K562 (cell line): Measurements from ENCODE around the gene NOL4L. TPM values are rescaled to one million over a fixed set of nuclear protein-coding genes. Genes with fewer than 3 reads are reported as not detected.

Experiments used
- ATAC-seq: fragments of 200-7000 bp; cut with Tn5 transposase; 3 replicates; pipeline ENCODE4 v1.9.1; 2020; ENCODE audit warnings: moderate library complexity
- BruUV-seq: library from RNA; stranded (reverse); fragments of 400-500 nt; replicated peaks from 2 replicates; lab custom pipeline; 2021; lab: Mats Ljungman, UMichigan
- CTCF ChIA-PET: fragments of 300-600 bp; formaldehyde crosslinking; extraction: SDS; loops from one replicate; lab custom pipeline; 2021; ENCODE audit warnings: low intra/inter-chr PET ratio; lab: Yijun Ruan, JAX
- POLR2A ChIA-PET: fragments of 300-600, 350-650 bp; sonication (Branson Sonifier 250); formaldehyde crosslinking; extraction: SDS; loops from one replicate; lab custom pipeline; 2021; ENCODE audit warnings: antibody characterized with exemption, inconsistent platforms; lab: Yijun Ruan, JAX
- DNase-seq, 4 experiments: peaks; one replicate each; pipeline versions ENCODE4 v3.0.0 to v3.0.0-alpha.2; 2011 to 2018; ENCODE audit warnings: low spot score in 3 of 4, mixed read lengths in 3 of 4; ENCODE audit errors: extremely low read depth in 1 of 4
- FAIRE-seq: peaks from 2 replicates; lab custom pipeline; 2011; peaks lifted over from hg19 to GRCh38; lab: Jason Lieb, UNC
- H2AFZ ChIP-seq: 2 replicates; pipeline ENCODE4 v1.6.0; 2011; ENCODE audit warnings: low read depth, low read length, control low read depth, inconsistent platforms
- H3K27ac ChIP-seq: fragments of 200-600 bp; 3 replicates; pipeline ENCODE4 v1.8.0; 2011; ENCODE audit warnings: low read depth, mild to moderate bottlenecking, control low read depth, inconsistent platforms, low read length, moderate library complexity, mixed read lengths; ENCODE audit errors: extremely low read depth
- H3K27me3 ChIP-seq, 2 experiments: fragments of 300-600 bp in 1 of 2; 2 replicates in 1 of 2; 3 replicates in 1 of 2; pipeline versions ENCODE4 v1.6.0 to v1.8.0; 2011; ENCODE audit warnings: inconsistent platforms in 2 of 2, low read length in 2 of 2, mild to moderate bottlenecking in 1 of 2, mixed read lengths in 1 of 2, moderate library complexity in 1 of 2; ENCODE audit not compliant: control insufficient read depth in 2 of 2, insufficient read depth in 2 of 2
- H3K36me3 ChIP-seq: fragments of 300-600 bp; 3 replicates; pipeline ENCODE4 v1.8.0; 2011; ENCODE audit warnings: mild to moderate bottlenecking, low read length, inconsistent platforms; ENCODE audit not compliant: control insufficient read depth, insufficient read depth
- H3K4me1 ChIP-seq, 2 experiments: fragments of 200-600 bp in 1 of 2; replicated peaks in 1 of 2; 2 replicates in 1 of 2; 3 replicates in 1 of 2; pipeline versions ENCODE4 v1.5.1 to v1.8.0; 2011; ENCODE audit warnings: inconsistent platforms in 2 of 2, low read length in 2 of 2, mild to moderate bottlenecking in 1 of 2, mixed read lengths in 1 of 2, moderate library complexity in 1 of 2; ENCODE audit not compliant: control insufficient read depth in 2 of 2, insufficient read depth in 2 of 2
- H3K4me2 ChIP-seq: 2 replicates; pipeline ENCODE4 v1.6.1; 2011; ENCODE audit warnings: low read length, control low read depth, inconsistent platforms, mixed read lengths; ENCODE audit not compliant: insufficient read depth
- H3K4me3 ChIP-seq: fragments of 200-600 bp; sonication (generic), shearing (Covaris generic); 2 replicates; pipeline ENCODE4 v1.5.1; 2016; ENCODE audit warnings: control low read depth, inconsistent platforms
- H3K79me2 ChIP-seq: fragments of 200-600 bp; 3 replicates; pipeline ENCODE4 v1.8.0; 2011; ENCODE audit warnings: low read length, inconsistent platforms; ENCODE audit not compliant: control insufficient read depth, insufficient read depth
- H3K9ac ChIP-seq, 2 experiments: 2 replicates each; pipeline versions ENCODE4 v1.6.0 to v1.6.1; 2011; ENCODE audit warnings: low read depth in 2 of 2, low read length in 2 of 2, control low read depth in 1 of 2, inconsistent platforms in 1 of 2, mild to moderate bottlenecking in 1 of 2, mixed read lengths in 1 of 2; ENCODE audit not compliant: insufficient read depth in 1 of 2
- H3K9me1 ChIP-seq: one replicate; pipeline ENCODE4 v1.6.0; 2011; ENCODE audit warnings: inconsistent platforms, mild to moderate bottlenecking, low read length, moderate library complexity; ENCODE audit not compliant: control insufficient read depth, insufficient read depth
- H3K9me3 ChIP-seq: replicated peaks from 2 replicates; pipeline ENCODE4 v1.5.1; 2011; ENCODE audit warnings: low read depth, low read length, inconsistent platforms; ENCODE audit not compliant: control insufficient read depth, insufficient read depth
- H4K20me1 ChIP-seq: replicated peaks from 2 replicates; pipeline ENCODE4 v1.6.1; 2011; ENCODE audit warnings: low read length, inconsistent platforms, mixed read lengths; ENCODE audit not compliant: control insufficient read depth, insufficient read depth
- CCNT2 ChIP-seq: IDR thresholded peaks from 2 replicates; pipeline ENCODE4 v1.6.1; 2011; ENCODE audit warnings: borderline replicate concordance, low read depth, mild to moderate bottlenecking, moderate library complexity, mixed read lengths, low read length; ENCODE audit not compliant: insufficient read length; ENCODE audit errors: extremely low read depth
- HNRNPH1 ChIP-seq: fragments of 200-400 bp; formaldehyde crosslinking; optimal IDR thresholded peaks from 2 replicates; pipeline ENCODE3; 2017; ENCODE audit warnings: low read depth, mild to moderate bottlenecking, low read length, moderate library complexity
- IFI16 ChIP-seq: fragments of 250-450 bp; sonication (Bioruptor Pico); IDR thresholded peaks from 2 replicates; pipeline ENCODE4 v2.1.2; 2022; ENCODE audit warnings: mild to moderate bottlenecking, inconsistent platforms
- KLF16 ChIP-seq: IDR thresholded peaks from 2 replicates; pipeline ENCODE4 v1.6.1; 2016; ENCODE audit warnings: antibody characterized with exemption
- LCOR ChIP-seq: sonication (generic); formaldehyde crosslinking; IDR thresholded peaks from 2 replicates; pipeline ENCODE4 v1.8.0; 2022; ENCODE audit warnings: mild to moderate bottlenecking, missing genetic modification reagents
- POLR2AphosphoS5 ChIP-seq: IDR thresholded peaks from 2 replicates; pipeline ENCODE4 v1.6.1; 2011; ENCODE audit warnings: mild to moderate bottlenecking, low read depth, low read length, moderate library complexity; ENCODE audit not compliant: control insufficient read depth, insufficient read depth
- POLR2G ChIP-seq: fragments of 200-400 bp; formaldehyde crosslinking; IDR thresholded peaks from 2 replicates; pipeline ENCODE4 v1.6.1; 2017; ENCODE audit warnings: low read depth, mild to moderate bottlenecking, antibody characterized with exemption, low read length, moderate library complexity
- RFX7 ChIP-seq: fragments of 250-450 bp; sonication (Bioruptor Pico); IDR thresholded peaks from 2 replicates; pipeline ENCODE4 v1.5.1; 2021; ENCODE audit warnings: mild to moderate bottlenecking
- SMARCE1 ChIP-seq: fragments of 450-650 bp; IDR thresholded peaks from 2 replicates; pipeline ENCODE4 v1.7.1; 2016; ENCODE audit warnings: mild to moderate bottlenecking
- ZNF263 ChIP-seq: sonication (generic); formaldehyde crosslinking; IDR thresholded peaks from 2 replicates; pipeline ENCODE4 v1.8.0; 2022; ENCODE audit warnings: mild to moderate bottlenecking, missing genetic modification reagents, borderline replicate concordance
- ZNF398 ChIP-seq: fragments of 250-450 bp; sonication (Bioruptor Pico); IDR thresholded peaks from 2 replicates; pipeline ENCODE4 v1.8.0; 2021; ENCODE audit warnings: moderate library complexity, mild to moderate bottlenecking, inconsistent platforms
- ZNF639 ChIP-seq, 2 experiments: fragments of 200-800 bp in 1 of 2; sonication (Bioruptor generic) in 1 of 2; sonication (generic) in 1 of 2; formaldehyde crosslinking in 1 of 2; IDR thresholded peaks in 1 of 2; conservative IDR thresholded peaks in 1 of 2; 2 replicates each; pipeline versions ENCODE4 v1.5.0 to v1.6.1; 2016 to 2020; ENCODE audit warnings: missing compliant biosample characterization in 1 of 2, missing genetic modification characterization in 1 of 2, missing genetic modification reagents in 1 of 2
- WGBS: fragments of 100-300 bp; shearing (Covaris generic); methylation state at CpG from one replicate; pipeline ENCODE4 v1.1.6; 2016; ENCODE audit warnings: low coverage, mixed read lengths; ENCODE audit not compliant: insufficient coverage; ENCODE audit errors: missing lambda C conversion rate; 5-methylcytosine and 5-hydroxymethylcytosine counted together
- in situ Hi-C: fragments of 300-500 bp; cut with MboI; formaldehyde crosslinking; loops from 4 replicates; pipeline ENCODE4 v1.15.0; 2018; ENCODE audit warnings: inconsistent platforms, mixed read lengths
- intact Hi-C: fragments of 100-400 bp; cut with micrococcal nuclease; formaldehyde crosslinking; loops from 2 replicates; pipeline ENCODE4 v1.14.2; 2022
- polyA plus RNA-seq, 8 experiments: library from polyadenylated mRNA; depleted of rRNA in 4 of 8; stranded (reverse) in 5 of 8; unstranded in 3 of 8; fragments of >200 nt; fragmentation: Nextera tagmentation in 2 of 8; fragmentation: Illumina TruSeq in 1 of 8; extraction: Ambion mirVana in 2 of 8; extraction: Trizol in 1 of 8; gene quantifications; 2 replicates each; pipeline versions ENCODE4 v1.2.1 to v1.2.3, GENCODE V29; 2011 to 2014; ENCODE audit warnings: inconsistent platforms in 1 of 8, missing spikeins in 1 of 8
- total RNA-seq, 7 experiments: library from RNA; depleted of rRNA in 6 of 7; stranded (reverse); fragments of >200 nt in 6 of 7; fragmentation: Illumina TruSeq in 2 of 7; extraction: Trizol in 2 of 7; gene quantifications; 2 replicates each; pipeline versions ENCODE4 v1.2.1 to v1.2.3, GENCODE V29; 2011 to 2021; ENCODE audit warnings: low replicate concordance in 1 of 7

The NOL4L gene
- total and polyA plus RNA-seq, 9 of the 15 experiments (the other 6 are each of a cell fraction or from before 2014, with no cell fraction given), result 5.1 to 36.2 (median 13.6) TPM

- TF ChIP-seq ZNF639 (CRISPR knock-in tag; conservative IDR thresholded peaks at IDR 0.05 in 1 of 2, IDR thresholded peaks at IDR 0.05 in 1 of 2), result no peak
- peak; percentile 76; the same call in 1 of the 2 replicates for TF ChIP-seq POLR2AphosphoS5
- TF ChIP-seq SMARCE1, result peak; percentile 92; the same call in 1 of the 2 replicates
- TF ChIP-seq ZNF263 (CRISPR knock-in tag), result no peak
- no peak for TF ChIP-seq HNRNPH1
- TF ChIP-seq KLF16, result peak; percentile 83
- peak; percentile 89 for TF ChIP-seq CCNT2
Observed at GRCh38 chr20:32510601-32511357, 74.4 kb downstream of the NOL4L start (continued).

- ChIA-PET CTCF (no interaction called here), POLR2A (interaction anchor here (0.6 to 1.0 kb wide), 3 partner anchors 13 to 944 kb away, joined by 3 read pairs; no protein-coding TSS in a partner anchor)
- Histone ChIP-seq H3K4me1 (peaks cover 20 to 22% of the 10 kb centered on the region in 2 experiments), H3K27ac (no peak overlapping the region), H3K4me2 (peak overlapping the region; percentile 6; the same call in 1 of the 2 replicates), H3K79me2 (no peaks in the 10 kb centered on the region), H3K9ac (peak overlapping the region in 1 of 2 experiments; percentile 10; a peak in 1 of 4 replicates), H3K9me1 (no peaks in the 10 kb centered on the region), H4K20me1 (peaks cover 20% of the 10 kb centered on the region), H3K4me3 (no peak overlapping the region), H3K9me3 (no peaks in the 10 kb centered on the region), H3K36me3 (peaks cover 50% of the 10 kb centered on the region; the same call in 2 of the 3 replicates), H3K27me3 (no peaks in the 10 kb centered on the region), H2AFZ (no peak overlapping the region)
- BruUV-seq, result no TSS peak
- 88% methylated on average over 15 of the region's 15 CpGs for WGBS
- DNase-seq (no peak), FAIRE-seq (no peak), ATAC-seq (no peak)
- in situ Hi-C loops (loop anchor here (10.0 kb wide), 1 partner anchor 265 kb away; no protein-coding TSS in a partner anchor), intact Hi-C loops (no loop called here)
- no peak for TF ChIP-seq LCOR (CRISPR knock-in tag)
- TF ChIP-seq IFI16 (CRISPR knock-in tag), result no peak
- TF ChIP-seq POLR2G, result 0 out of 2 replicates have a peak, but pooled peaks have one; percentile 23
- no peak for TF ChIP-seq RFX7 (CRISPR knock-in tag)
- no peak for TF ChIP-seq ZNF398
Observed at GRCh38 chr20:32510120-32510600, 75.0 kb downstream of the NOL4L start.
